ENCODE results near the gene ELP5.

GRCh38 chr17:7222972-7223292 is 29.1 kb upstream of the ELP5 start:
- TF ChIP-seq CTCF (conservative IDR thresholded peaks at IDR 0.05; ENCODE audit: low read depth, low read length) (no peak), RAD21 (IDR thresholded peaks at IDR 0.05; ENCODE audit: low read length) (no peak), POLR2A (IDR thresholded peaks at IDR 0.05; ENCODE audit: low read depth, low read length) (no peak), FOS (IDR thresholded peaks at IDR 0.05; ENCODE audit: low read depth, low read length) (no peak), ELK1 (IDR thresholded peaks at IDR 0.05; ENCODE audit: borderline replicate concordance, low read depth, low read length) (no peak), MXI1 (IDR thresholded peaks at IDR 0.05; ENCODE audit: borderline replicate concordance, low read depth, low read length) (no peak), CHD1 (IDR thresholded peaks at IDR 0.05; ENCODE audit: low read depth, low read length) (no peak), MAZ (IDR thresholded peaks at IDR 0.05; ENCODE audit: borderline replicate concordance, low read depth, low read length) (no peak), USF2 (IDR thresholded peaks at IDR 0.05; ENCODE audit: low read depth, low read length) (no peak)
